ENCODE data around the gene PLXNA4.

The PLXNA4 gene

GRCh38 chr7:132109769-132110168, 466.5 kb downstream of the PLXNA4 start:
- no peak for TF ChIP-seq CTCF (IDR thresholded peaks at IDR 0.05; ENCODE audit: low read depth, low read length)
- Histone ChIP-seq H3K4me1 (peaks cover 6% of the 10 kb centered on the region; the same call in 1 of the 2 replicates), H3K9me3 (no peaks in the 10 kb centered on the region), H3K27me3 (no peaks in the 10 kb centered on the region), H3K4me3 (ENCODE audit: low read depth, low read length) (no peak overlapping the region), H3K36me3 (no peaks in the 10 kb centered on the region)
- DNase-seq: no peak

GRCh38 chr7:132108563-132108962, 467.7 kb downstream of the PLXNA4 start:
- Histone ChIP-seq H3K27me3 (no peaks in the 10 kb centered on the region), H3K4me1 (peaks cover 6% of the 10 kb centered on the region; the same call in 1 of the 2 replicates), H3K9me3 (no peaks in the 10 kb centered on the region), H3K36me3 (no peaks in the 10 kb centered on the region), H3K4me3 (ENCODE audit: low read depth, low read length) (no peak overlapping the region)
- no peak for TF ChIP-seq CTCF (IDR thresholded peaks at IDR 0.05; ENCODE audit: low read depth, low read length)
- no peak for DNase-seq

GRCh38 chr7:132106491-132106890, 469.8 kb downstream of the PLXNA4 start:
- no peak for DNase-seq
- Histone ChIP-seq H3K36me3 (no peaks in the 10 kb centered on the region), H3K27me3 (no peaks in the 10 kb centered on the region), H3K4me1 (no peaks in the 10 kb centered on the region), H3K9me3 (no peaks in the 10 kb centered on the region), H3K4me3 (ENCODE audit: low read depth, low read length) (no peak overlapping the region)
- no peak for TF ChIP-seq CTCF (IDR thresholded peaks at IDR 0.05; ENCODE audit: low read depth, low read length)

- Histone ChIP-seq H3K27me3 (no peaks in the 10 kb centered on the region), H3K4me3 (ENCODE audit: low read depth, low read length) (no peak overlapping the region)
Observed at GRCh38 chr7:132105096-132105495, 471.2 kb downstream of the PLXNA4 start.

GRCh38 chr7:132103718-132104117, 472.6 kb downstream of the PLXNA4 start:
- TF ChIP-seq CTCF (IDR thresholded peaks at IDR 0.05; ENCODE audit: low read depth, low read length): no peak

More at GRCh38 chr7:132105096-132105495, 471.2 kb downstream of the PLXNA4 start:
- no peak for TF ChIP-seq CTCF (IDR thresholded peaks at IDR 0.05; ENCODE audit: low read depth, low read length)
- no peak for DNase-seq
- Histone ChIP-seq H3K36me3 (no peaks in the 10 kb centered on the region), H3K4me1 (no peaks in the 10 kb centered on the region), H3K9me3 (no peaks in the 10 kb centered on the region)

GRCh38 chr7:132102942-132103341, 473.3 kb downstream of the PLXNA4 start:
- Histone ChIP-seq H3K4me3 (ENCODE audit: low read depth, low read length) (no peak overlapping the region), H3K9me3 (no peaks in the 10 kb centered on the region), H3K4me1 (no peaks in the 10 kb centered on the region), H3K36me3 (no peaks in the 10 kb centered on the region), H3K27me3 (no peaks in the 10 kb centered on the region)
- DNase-seq: no peak
- no peak for TF ChIP-seq CTCF (IDR thresholded peaks at IDR 0.05; ENCODE audit: low read depth, low read length)

More at GRCh38 chr7:132103718-132104117, 472.6 kb downstream of the PLXNA4 start:
- Histone ChIP-seq H3K27me3 (no peaks in the 10 kb centered on the region), H3K4me1 (no peaks in the 10 kb centered on the region), H3K4me3 (ENCODE audit: low read depth, low read length) (no peak overlapping the region), H3K36me3 (no peaks in the 10 kb centered on the region), H3K9me3 (no peaks in the 10 kb centered on the region)
- DNase-seq: no peak
